Measurements from ENCODE around the gene ESRRA. TPM values are rescaled to one million over a fixed set of nuclear protein-coding genes. Genes with fewer than 3 reads are reported as not detected.
A peak's percentile ranks its signal among the peaks of the same experiment; 100 is the strongest.

Gene ESRRA
- total and polyA plus RNA-seq, 2 of the 4 experiments (the other 2 are of a cell fraction) = 10.2 to 15.0 TPM

DNA sequence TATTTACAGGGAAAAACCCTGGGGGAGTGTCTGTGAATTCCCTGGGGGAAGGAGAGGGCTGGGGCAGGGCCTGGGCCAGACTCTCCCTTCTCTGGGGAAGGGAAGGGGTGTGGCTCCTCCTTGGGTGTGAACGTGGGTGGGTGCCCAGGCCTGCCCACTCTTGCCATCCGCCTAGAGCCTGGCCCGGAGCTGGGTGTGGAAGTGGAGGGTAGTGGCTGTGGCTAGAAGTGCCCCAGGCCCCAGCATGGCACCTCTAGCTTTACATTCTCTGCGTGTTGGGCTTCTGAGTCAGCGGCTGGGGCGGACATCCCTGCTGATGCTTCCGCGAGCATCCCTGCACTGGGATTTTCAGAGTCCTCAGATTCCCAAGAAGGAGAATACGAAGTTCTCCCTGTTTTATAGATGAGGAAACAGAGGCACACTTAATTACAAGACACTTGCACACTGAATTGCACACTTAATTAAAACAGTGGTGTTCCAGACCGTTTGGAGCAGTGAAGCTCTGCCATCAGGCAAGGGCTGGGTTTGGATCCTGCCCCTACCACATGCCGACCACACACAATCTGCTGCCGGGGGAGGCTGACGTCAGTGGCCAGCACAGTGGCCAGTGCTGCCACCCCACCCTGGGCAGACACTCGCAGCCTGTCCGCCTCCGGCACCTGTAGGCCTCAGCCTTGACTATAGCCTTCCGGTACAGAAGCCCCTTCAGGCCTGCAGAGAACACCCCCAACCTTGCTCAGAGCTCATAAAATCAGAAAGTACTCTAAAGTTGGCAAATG is 28.5 kb upstream of the ESRRA start:
- dilution Hi-C loops (cut with HindIII; ENCODE audit: low sequenced_read_pairs, unreplicated experiment) = no loop called here
- H3K27me3 ChIP-seq (ENCODE audit: control insufficient read depth, insufficient read depth, low read length) = no peaks in the 10 kb centered on the region
- no peak overlapping the region for H2BK20ac ChIP-seq (ENCODE audit: low read depth, low read length)
- BruUV-seq (replicated peaks) = no TSS peak
- H4K91ac ChIP-seq (ENCODE audit: insufficient read depth, low read depth, low read length) = no peak overlapping the region
- peaks cover 32% of the 10 kb centered on the region for H3K36me3 ChIP-seq (ENCODE audit: control insufficient read depth, insufficient read depth, low read length)
- no peak overlapping the region for H2BK120ac ChIP-seq (ENCODE audit: low read depth, low read length)
- H3K9me1 ChIP-seq (ENCODE audit: insufficient read depth, low read length) = peaks cover 5% of the 10 kb centered on the region; the same call in 1 of the 2 replicates
- no peak overlapping the region for H3K4me3 ChIP-seq (ENCODE audit: insufficient read depth, low read depth, low read length)
- H3K23ac ChIP-seq (ENCODE audit: low read depth, low read length) = no peak overlapping the region
- H3K4me1 ChIP-seq (ENCODE audit: control insufficient read depth, insufficient read depth, low read length) = peaks cover 2% of the 10 kb centered on the region
- no peaks in the 10 kb centered on the region for H4K20me1 ChIP-seq (ENCODE audit: insufficient read depth, low read length)
- no peak overlapping the region for H3K4me2 ChIP-seq (ENCODE audit: low read depth, low read length)
- ChIA-PET POLR2A (ENCODE audit: unreplicated experiment) (no interaction called here), CTCF (interaction anchor here (1.0 to 1.3 kb wide), 3 partner anchors 8 to 78 kb away, joined by 3 to 4 read pairs (median 3); no protein-coding TSS in a partner anchor)
- WGBS, 2 experiments (ENCODE audit: extremely low coverage in 2 of 2, insufficient read length in 1 of 2) = 83% methylated on average over 4 of the region's 17 CpGs; no CpG with 5 or more reads in 1 of the 2 experiments
- DNase-seq (no peak), ATAC-seq (ENCODE audit: low read depth) (no peak)
- H3K9me3 ChIP-seq (ENCODE audit: control insufficient read depth, insufficient read depth, low read length) = no peaks in the 10 kb centered on the region
- peaks cover 8 to 15% of the 10 kb centered on the region in 2 experiments for H3K79me1 ChIP-seq (ENCODE audit: low read depth in 1 of 2, low read length in 2 of 2)
- in situ Hi-C loops (cut with MboI; ENCODE audit: low sequenced_read_pairs) = no loop called here
- no peak overlapping the region for H4K5ac ChIP-seq (ENCODE audit: low read depth, low read length)
- no peak overlapping the region for H2AK9ac ChIP-seq (replicated peaks; ENCODE audit: low read depth, low read length, poor library complexity)
- no peak overlapping the region for H3K4ac ChIP-seq (ENCODE audit: low read depth, low read length)
- no peak overlapping the region for H2BK5ac ChIP-seq (ENCODE audit: low read depth, low read length, poor library complexity, severe bottlenecking)
- intact Hi-C loops (cut with micrococcal nuclease) = no loop called here
- H3K18ac ChIP-seq (ENCODE audit: low read depth, low read length) = no peak overlapping the region
- no peak overlapping the region for H2AK5ac ChIP-seq (ENCODE audit: low read depth, low read length)
- H2BK15ac ChIP-seq (ENCODE audit: low read depth, low read length) = no peak overlapping the region
- peak overlapping the region; percentile 30; the same call in 1 of the 2 replicates for H3K9ac ChIP-seq (ENCODE audit: low read depth, low read length)
- no peak overlapping the region for H3K27ac ChIP-seq (ENCODE audit: insufficient read depth, low read length)
- no peak overlapping the region for H3K56ac ChIP-seq (ENCODE audit: extremely low read depth, insufficient read depth, low read length)
- no peak overlapping the region for H3K14ac ChIP-seq (replicated peaks; ENCODE audit: low read depth, low read length)
- H2AFZ ChIP-seq (replicated peaks; ENCODE audit: low read length, poor library complexity) = no peak overlapping the region
- H4K8ac ChIP-seq (ENCODE audit: low read depth in 2 of 2, low read length in 2 of 2) = no peak overlapping the region
- TF ChIP-seq, protein P1, sequence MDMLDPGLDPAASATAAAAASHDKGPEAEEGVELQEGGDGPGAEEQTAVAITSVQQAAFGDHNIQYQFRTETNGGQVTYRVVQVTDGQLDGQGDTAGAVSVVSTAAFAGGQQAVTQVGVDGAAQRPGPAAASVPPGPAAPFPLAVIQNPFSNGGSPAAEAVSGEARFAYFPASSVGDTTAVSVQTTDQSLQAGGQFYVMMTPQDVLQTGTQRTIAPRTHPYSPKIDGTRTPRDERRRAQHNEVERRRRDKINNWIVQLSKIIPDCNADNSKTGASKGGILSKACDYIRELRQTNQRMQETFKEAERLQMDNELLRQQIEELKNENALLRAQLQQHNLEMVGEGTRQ (IDR thresholded peaks at IDR 0.05; ENCODE audit: low read depth, low read length) = no peak
- no peak for TF ChIP-seq MAZ (IDR thresholded peaks at IDR 0.05; ENCODE audit: borderline replicate concordance, low read depth, low read length)
- TF ChIP-seq, protein P2, sequence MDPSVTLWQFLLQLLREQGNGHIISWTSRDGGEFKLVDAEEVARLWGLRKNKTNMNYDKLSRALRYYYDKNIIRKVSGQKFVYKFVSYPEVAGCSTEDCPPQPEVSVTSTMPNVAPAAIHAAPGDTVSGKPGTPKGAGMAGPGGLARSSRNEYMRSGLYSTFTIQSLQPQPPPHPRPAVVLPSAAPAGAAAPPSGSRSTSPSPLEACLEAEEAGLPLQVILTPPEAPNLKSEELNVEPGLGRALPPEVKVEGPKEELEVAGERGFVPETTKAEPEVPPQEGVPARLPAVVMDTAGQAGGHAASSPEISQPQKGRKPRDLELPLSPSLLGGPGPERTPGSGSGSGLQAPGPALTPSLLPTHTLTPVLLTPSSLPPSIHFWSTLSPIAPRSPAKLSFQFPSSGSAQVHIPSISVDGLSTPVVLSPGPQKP (IDR thresholded peaks at IDR 0.05; ENCODE audit: borderline replicate concordance, low read depth, low read length) = no peak
- TF ChIP-seq SMC3 (IDR thresholded peaks at IDR 0.05; ENCODE audit: low read depth, low read length) = no peak
- no peak for TF ChIP-seq RFX5 (IDR thresholded peaks at IDR 0.05; ENCODE audit: low read depth, low read length)
- no peak for TF ChIP-seq FOS (IDR thresholded peaks at IDR 0.05; ENCODE audit: low read depth, low read length)
- no peak for TF ChIP-seq CEBPB (IDR thresholded peaks at IDR 0.05; ENCODE audit: low read depth, low read length)
- TF ChIP-seq MAFK (IDR thresholded peaks at IDR 0.05; ENCODE audit: low read depth, low read length) = no peak
- TF ChIP-seq BHLHE40 (IDR thresholded peaks at IDR 0.05; ENCODE audit: low read depth, low read length) = no peak
- TF ChIP-seq RAD21 (IDR thresholded peaks at IDR 0.05; ENCODE audit: low read length) = no peak
- no peak for TF ChIP-seq RCOR1 (IDR thresholded peaks at IDR 0.05; ENCODE audit: insufficient replicate concordance, low read length)

Measured in IMR-90 (cell line).